PFSK-1 (cell line): ENCODE measurements around the gene IL1A. TPM values are rescaled to one million over a fixed set of nuclear protein-coding genes. Genes with fewer than 3 reads are reported as not detected.

Experiments used
- FOXP2 ChIP-seq: optimal IDR thresholded peaks from 2 replicates; pipeline ENCODE3; 2011; ENCODE audit warnings: borderline replicate concordance, control low read depth, inconsistent platforms; ENCODE audit not compliant: insufficient read depth; ENCODE audit errors: extremely low read length, extremely low read depth
- POLR2AphosphoS5 ChIP-seq: IDR thresholded peaks from 2 replicates; pipeline ENCODE4 v1.6.1; 2012; ENCODE audit warnings: low read depth, mild to moderate bottlenecking, control low read depth, low read length, moderate library complexity
- SIN3A ChIP-seq: IDR thresholded peaks from 2 replicates; pipeline ENCODE4 v1.6.1; 2012; ENCODE audit warnings: mild to moderate bottlenecking, low read length, moderate library complexity, borderline replicate concordance; ENCODE audit not compliant: insufficient read depth
- TAF1 ChIP-seq: IDR thresholded peaks from 2 replicates; pipeline ENCODE4 v1.6.1; 2012; ENCODE audit warnings: low read length, control low read depth, borderline replicate concordance; ENCODE audit not compliant: insufficient read depth
- polyA plus RNA-seq: library from polyadenylated mRNA; unstranded; fragments of >200 nt; gene quantifications from one replicate; pipeline ENCODE4 v1.2.1, GENCODE V29; 2012; ENCODE audit warnings: low read depth, missing spikeins; ENCODE audit not compliant: insufficient read length
- TF ChIP-seq, protein P1 (sequence below), 2 experiments: IDR thresholded peaks; 2 replicates each; pipeline versions ENCODE4 v1.6.1 to v1.8.0; 2011 to 2012; ENCODE audit warnings: low read depth in 2 of 2, low read length in 2 of 2, control low read depth in 1 of 2, inconsistent platforms in 1 of 2, mild to moderate bottlenecking in 1 of 2, moderate library complexity in 1 of 2; ENCODE audit not compliant: insufficient read depth in 1 of 2

Gene IL1A
- not detected for polyA plus RNA-seq

- no peak for TF ChIP-seq FOXP2
- TF ChIP-seq SIN3A = no peak
- no peak for TF ChIP-seq POLR2AphosphoS5
- no peak for TF ChIP-seq TAF1
- TF ChIP-seq, protein P1, sequence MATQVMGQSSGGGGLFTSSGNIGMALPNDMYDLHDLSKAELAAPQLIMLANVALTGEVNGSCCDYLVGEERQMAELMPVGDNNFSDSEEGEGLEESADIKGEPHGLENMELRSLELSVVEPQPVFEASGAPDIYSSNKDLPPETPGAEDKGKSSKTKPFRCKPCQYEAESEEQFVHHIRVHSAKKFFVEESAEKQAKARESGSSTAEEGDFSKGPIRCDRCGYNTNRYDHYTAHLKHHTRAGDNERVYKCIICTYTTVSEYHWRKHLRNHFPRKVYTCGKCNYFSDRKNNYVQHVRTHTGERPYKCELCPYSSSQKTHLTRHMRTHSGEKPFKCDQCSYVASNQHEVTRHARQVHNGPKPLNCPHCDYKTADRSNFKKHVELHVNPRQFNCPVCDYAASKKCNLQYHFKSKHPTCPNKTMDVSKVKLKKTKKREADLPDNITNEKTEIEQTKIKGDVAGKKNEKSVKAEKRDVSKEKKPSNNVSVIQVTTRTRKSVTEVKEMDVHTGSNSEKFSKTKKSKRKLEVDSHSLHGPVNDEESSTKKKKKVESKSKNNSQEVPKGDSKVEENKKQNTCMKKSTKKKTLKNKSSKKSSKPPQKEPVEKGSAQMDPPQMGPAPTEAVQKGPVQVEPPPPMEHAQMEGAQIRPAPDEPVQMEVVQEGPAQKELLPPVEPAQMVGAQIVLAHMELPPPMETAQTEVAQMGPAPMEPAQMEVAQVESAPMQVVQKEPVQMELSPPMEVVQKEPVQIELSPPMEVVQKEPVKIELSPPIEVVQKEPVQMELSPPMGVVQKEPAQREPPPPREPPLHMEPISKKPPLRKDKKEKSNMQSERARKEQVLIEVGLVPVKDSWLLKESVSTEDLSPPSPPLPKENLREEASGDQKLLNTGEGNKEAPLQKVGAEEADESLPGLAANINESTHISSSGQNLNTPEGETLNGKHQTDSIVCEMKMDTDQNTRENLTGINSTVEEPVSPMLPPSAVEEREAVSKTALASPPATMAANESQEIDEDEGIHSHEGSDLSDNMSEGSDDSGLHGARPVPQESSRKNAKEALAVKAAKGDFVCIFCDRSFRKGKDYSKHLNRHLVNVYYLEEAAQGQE (IDR thresholded peaks at IDR 0.05; ENCODE audit: insufficient read depth in 1 of 2, low read depth in 2 of 2, low read length in 2 of 2) = no peak
These were observed at the start of gene IL1A for GRCh38 chr2:112784199-112785189. IL1A (minus strand) TSS chr2:112784493; CDS start chr2:112783770, 723 bp downstream.

DNA sequence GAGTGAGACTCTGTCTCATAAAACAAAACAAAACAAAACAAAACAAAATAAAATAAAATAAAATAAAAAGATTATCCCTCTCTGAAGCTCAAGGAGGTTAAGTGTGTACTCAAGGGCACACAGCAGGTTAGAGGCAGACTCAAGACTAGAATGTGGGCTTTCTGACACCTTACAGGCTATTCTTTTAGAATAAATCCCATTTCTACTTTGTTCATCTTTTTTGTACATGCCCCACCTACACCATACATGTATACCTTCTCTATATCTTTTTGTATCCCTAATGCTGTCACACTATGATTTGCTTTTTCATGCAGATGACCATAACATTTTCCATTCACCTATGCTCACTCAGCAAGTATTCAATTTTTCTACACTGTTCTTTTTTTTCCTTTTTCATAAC lies 49.7 kb upstream of the IL1A start:
- no peak for TF ChIP-seq SIN3A
- TF ChIP-seq, protein P1 (IDR thresholded peaks at IDR 0.05; ENCODE audit: insufficient read depth in 1 of 2, low read depth in 2 of 2, low read length in 2 of 2) = no peak
- no peak for TF ChIP-seq TAF1
- TF ChIP-seq POLR2AphosphoS5 = no peak
- TF ChIP-seq FOXP2 = no peak

- TF ChIP-seq TAF1 = no peak
- TF ChIP-seq FOXP2 = no peak
- TF ChIP-seq, protein P1 (IDR thresholded peaks at IDR 0.05; ENCODE audit: insufficient read depth in 1 of 2, low read depth in 2 of 2, low read length in 2 of 2) = no peak
- TF ChIP-seq POLR2AphosphoS5 = no peak
- TF ChIP-seq SIN3A = no peak
These were observed 48.7 kb upstream of the IL1A start for GRCh38 chr2:112832841-112833638.

DNA sequence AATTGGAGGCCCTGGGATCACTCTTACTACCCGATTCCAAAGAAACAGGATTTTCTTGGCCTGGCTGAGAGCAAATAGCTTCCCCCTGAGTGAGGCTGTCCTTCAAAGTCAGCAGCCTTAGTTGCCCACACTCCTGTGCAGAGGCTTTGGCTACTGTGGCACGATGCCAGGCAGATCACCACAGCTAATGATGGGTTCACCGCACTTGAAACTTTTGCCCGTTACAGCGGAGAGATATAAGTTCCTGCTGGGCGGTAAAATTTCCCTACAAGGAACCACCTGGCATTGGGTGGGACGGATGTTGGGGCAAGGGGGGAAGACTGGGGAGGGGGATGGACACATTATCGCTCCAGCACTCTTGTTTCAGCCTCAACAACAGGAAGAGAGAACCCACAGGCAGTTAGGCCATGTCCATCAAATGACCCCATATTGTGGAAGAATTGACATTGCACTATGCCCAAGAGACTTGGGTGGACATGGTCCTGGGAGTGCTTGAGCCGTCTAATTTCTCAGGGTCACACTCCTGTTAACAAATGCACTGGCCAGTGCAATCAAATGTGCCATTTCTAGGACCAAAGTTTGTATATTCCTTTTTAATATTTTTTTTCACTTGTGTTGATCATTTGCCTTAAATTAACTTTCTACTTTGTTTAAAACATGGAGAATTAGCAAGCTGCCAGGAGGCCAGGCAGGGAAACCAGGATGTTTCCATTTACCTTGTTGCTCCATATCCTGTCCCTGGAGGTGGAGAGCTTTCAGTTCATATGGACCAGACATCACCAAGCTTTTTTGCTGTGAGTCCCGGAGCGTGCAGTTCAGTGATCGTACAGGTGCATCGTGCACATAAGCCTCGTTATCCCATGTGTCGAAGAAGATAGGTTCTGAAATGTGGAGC lies 47.9 kb upstream of the IL1A start:
- TF ChIP-seq SIN3A (no peak), TAF1 (no peak), FOXP2 (no peak), POLR2AphosphoS5 (no peak)
- TF ChIP-seq, protein P1 (IDR thresholded peaks at IDR 0.05; ENCODE audit: insufficient read depth in 1 of 2, low read depth in 2 of 2, low read length in 2 of 2) = no peak
